GM21825 (cell line): Measurements from ENCODE around the gene ALKBH7.
"Not testable (repeated sequence)": the region's sequence is repeated elsewhere in the genome, so short reads cannot be mapped to it uniquely, and the experiment has no call there.

Experiments
- ATAC-seq: cut with Tn5 transposase; IDR thresholded peaks from one replicate; pipeline ENCODE4 v1.9.1; 2021; ENCODE audit warnings: mild to moderate bottlenecking, moderate library complexity; ENCODE audit not compliant: unreplicated experiment

Gene ALKBH7

GRCh38 chr19:6396305-6396704 lies 23.7 kb downstream of the ALKBH7 start:
- no peak for ATAC-seq

GRCh38 chr19:6400062-6400944 lies 27.7 kb downstream of the ALKBH7 start:
- ATAC-seq: not testable (repeated sequence)

GRCh38 chr19:6402058-6402457 lies 29.5 kb downstream of the ALKBH7 start:
- no peak for ATAC-seq

GRCh38 chr19:6402837-6403608 lies 30.4 kb downstream of the ALKBH7 start:
- no peak for ATAC-seq

- no peak for ATAC-seq
Measured at GRCh38 chr19:6406401-6406800, 33.8 kb downstream of the ALKBH7 start.

- ATAC-seq: no peak
Measured at GRCh38 chr19:6409346-6409745, 36.8 kb downstream of the ALKBH7 start.

DNA sequence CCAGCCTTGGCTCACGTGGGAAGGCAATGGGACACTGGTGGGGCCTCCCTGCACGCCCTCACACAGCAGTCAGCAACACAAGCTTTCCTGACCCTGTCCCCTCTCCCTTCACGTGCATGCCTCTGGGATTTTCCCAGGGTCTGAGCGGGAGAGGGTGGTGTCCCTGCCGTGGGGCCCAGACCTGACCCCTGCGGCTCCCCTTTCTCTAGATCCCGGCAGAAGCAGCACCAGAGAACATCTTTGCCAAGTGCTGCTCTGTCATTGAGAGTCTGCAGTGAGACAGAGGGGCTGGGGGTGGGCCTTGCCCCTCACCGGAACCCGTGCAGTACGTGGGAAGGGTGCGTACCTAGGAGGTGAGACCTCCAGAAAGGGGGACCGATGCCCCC lies 39.5 kb downstream of the ALKBH7 start:
- ATAC-seq: no peak

DNA sequence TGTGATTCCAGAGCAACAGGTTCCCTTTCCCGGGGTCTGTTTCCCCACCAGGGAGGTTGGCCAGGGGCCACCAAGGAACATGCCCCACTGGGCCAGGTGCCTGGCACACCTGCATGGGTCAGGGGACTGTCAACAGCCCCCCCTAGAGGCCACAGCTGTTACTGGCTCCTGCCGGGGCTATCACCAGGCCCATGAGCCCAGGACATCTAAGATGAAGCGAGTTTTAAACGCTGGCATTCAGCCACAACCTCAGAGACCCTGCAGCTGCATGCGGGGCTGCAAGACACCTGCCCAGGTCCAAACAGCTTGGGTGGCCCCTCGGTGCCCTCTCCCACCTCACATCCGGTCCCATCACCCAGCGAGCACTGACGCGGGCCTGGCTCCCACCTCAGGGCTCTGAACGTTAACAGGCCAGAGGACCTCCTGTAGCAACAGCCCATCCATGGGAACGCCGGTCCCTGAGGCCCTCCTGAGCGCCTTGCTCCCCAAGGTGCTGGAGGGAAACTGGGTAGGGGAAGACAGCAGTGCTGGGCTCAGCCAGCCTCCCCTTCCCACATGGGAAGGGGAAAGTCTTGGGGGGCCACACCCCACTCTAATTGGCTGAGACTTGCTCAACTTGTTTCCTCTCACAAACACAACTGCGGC lies 40.0 kb downstream of the ALKBH7 start:
- no peak for ATAC-seq

DNA sequence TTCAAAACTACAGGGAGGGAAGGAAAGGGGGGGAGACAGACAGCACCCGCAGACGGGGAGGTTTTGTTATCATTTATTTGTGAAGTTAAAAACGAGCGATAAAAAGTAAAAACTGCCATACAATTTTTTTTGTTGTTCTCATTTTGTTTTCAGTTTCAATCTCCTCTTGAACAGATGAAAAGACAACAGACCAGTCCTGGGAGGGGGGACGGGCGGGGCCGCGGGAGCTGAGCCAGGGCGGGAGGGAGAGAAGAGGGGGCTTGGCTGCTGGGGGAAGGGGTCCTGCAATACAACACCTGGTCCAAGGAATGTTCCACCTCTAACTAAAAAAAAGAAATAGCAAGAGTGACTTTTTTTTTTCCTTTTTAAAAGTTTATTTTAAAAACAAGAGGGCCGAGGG lies 40.7 kb downstream of the ALKBH7 start:
- ATAC-seq: no peak

- ATAC-seq: no peak
Measured at GRCh38 chr19:6413721-6414643, 41.4 kb downstream of the ALKBH7 start.

- ATAC-seq: no peak
Measured at GRCh38 chr19:6414793-6415590, 42.4 kb downstream of the ALKBH7 start.

- no peak for ATAC-seq
Measured at GRCh38 chr19:6415591-6416190, 43.1 kb downstream of the ALKBH7 start.

- no peak for ATAC-seq
Measured at GRCh38 chr19:6416658-6417405, 44.2 kb downstream of the ALKBH7 start.

DNA sequence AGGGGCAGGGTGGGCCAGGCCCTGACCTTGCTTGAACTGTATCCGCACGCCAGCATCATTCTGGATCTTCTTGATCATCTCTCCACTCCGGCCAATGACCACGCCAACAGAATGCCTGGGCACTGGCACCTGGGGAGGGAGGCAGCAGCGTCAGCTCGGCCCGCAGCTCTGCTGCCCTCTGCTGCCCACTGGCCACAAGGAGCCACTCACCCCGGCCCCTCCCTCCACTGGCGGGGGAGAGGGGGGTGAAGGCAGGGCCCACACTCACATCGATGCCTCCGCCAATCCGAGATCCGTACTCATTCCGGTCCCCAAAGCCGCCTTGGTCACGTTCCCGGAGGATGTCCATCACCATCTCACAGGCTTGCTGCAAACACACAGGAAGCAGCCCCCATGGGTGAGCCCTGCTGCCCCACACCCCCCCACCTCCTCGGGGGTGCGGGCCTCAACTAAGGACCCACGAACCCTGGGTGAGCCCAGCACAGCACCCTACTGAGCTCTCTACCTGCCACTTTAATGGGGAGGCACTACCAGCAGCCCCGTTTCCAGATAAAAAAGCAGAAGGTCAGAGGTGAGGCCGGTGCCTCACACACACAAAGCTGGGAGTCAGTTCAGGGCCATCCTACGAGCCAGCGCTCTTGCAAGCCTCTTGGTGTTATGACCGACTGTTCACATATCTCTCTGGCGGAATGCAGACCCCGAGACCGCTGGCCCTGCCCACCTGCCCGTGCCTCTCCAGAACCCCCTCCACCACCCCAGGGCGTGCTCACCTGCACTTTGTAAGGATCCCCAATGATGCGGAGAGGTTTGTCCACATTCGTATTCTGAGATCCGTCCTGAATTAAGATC lies 45.3 kb downstream of the ALKBH7 start:
- no peak for ATAC-seq

DNA sequence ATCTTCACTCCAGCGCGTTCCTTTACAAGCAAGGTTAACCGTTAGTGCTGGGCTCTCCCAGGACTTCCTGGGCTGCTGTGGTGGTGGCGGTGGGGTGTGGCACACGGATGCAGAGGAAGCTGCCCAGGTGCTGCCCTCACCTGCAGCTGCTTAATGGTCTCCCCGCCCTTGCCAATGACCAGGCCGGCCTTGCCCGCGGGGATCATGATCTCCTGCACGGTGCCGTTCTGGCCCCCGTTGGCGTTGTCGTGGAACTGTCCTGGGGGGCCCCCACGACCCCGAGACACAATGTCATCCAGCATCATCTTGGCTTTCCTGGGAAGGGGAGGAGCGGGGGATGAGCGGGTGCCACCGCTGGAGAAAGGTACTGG lies 46.0 kb downstream of the ALKBH7 start:
- ATAC-seq: no peak

DNA sequence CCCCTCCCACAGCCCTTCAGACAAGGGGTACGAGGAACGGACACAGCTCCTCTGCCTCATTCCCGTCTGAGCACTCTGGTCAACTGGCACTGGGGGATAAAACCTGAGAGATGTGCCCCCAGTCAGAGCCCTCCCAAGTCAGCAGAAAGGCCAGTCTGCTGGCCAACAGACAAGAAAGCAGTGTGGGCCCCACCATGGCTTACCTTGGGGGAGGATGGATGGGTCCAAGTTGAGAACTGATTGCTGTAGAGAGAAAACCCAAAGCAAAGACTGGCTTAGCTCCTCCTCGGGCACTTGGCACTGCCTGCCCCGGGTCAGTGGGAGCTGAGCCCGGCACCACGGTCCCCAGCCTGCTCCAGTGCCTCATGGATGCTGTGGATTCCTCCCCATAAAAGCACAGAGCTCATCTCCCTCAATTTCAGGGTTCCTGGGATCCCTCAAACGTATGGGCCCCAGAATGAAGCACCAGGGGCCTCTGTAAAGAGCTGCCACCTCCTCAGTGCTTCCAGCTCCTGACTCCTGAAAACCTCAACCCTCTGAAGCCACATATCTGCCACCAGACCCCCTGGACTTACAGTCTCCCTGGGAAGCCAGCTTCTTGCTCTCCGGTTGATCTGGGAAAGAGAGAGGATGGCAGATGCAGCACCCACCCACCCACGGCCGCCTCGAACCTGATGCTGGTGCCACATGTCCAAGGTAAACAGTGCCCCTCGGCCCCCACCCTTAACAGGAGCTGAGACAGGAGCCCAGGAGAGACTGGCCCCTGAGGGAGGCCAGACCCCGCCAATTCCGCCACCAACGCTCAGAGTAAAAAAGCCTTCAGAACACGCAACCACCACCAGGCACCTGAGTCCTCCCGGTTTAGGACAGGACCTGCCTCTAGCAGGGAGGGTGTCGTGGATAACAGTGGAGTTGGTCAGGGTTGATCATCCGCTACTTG lies 48.8 kb downstream of the ALKBH7 start:
- no peak for ATAC-seq
